HG02759 (cell line): Measurements from ENCODE around the gene ATP2C1.
"Not testable (repeated sequence)": the region's sequence is repeated elsewhere in the genome, so short reads cannot be mapped to it uniquely, and the experiment has no call there.

Experiments
- ATAC-seq: cut with Tn5 transposase; IDR thresholded peaks from one replicate; pipeline ENCODE4 v1.9.1; 2021; ENCODE audit warnings: mild to moderate bottlenecking, moderate library complexity; ENCODE audit not compliant: unreplicated experiment

The ATP2C1 gene

GRCh38 chr3:131031660-131032059, 137.8 kb downstream of the ATP2C1 start:
- ATAC-seq: no peak

- ATAC-seq: peak; percentile 57
These were observed 139.7 kb downstream of the ATP2C1 start for GRCh38 chr3:131033480-131034080.

- no peak for ATAC-seq
These were observed 142.4 kb downstream of the ATP2C1 start for GRCh38 chr3:131036200-131036816.

- no peak for ATAC-seq
These were observed 143.1 kb downstream of the ATP2C1 start for GRCh38 chr3:131036986-131037385.

- no peak for ATAC-seq
These were observed 144.4 kb downstream of the ATP2C1 start for GRCh38 chr3:131038326-131038725.

GRCh38 chr3:131042271-131042985, 148.5 kb downstream of the ATP2C1 start:
- not testable (repeated sequence) for ATAC-seq

- ATAC-seq: no peak
These were observed 153.7 kb downstream of the ATP2C1 start for GRCh38 chr3:131047582-131047981.

GRCh38 chr3:131048030-131048429, 154.1 kb downstream of the ATP2C1 start:
- no peak for ATAC-seq

GRCh38 chr3:131050001-131050400, 156.1 kb downstream of the ATP2C1 start:
- no peak for ATAC-seq

- no peak for ATAC-seq
These were observed 159.4 kb downstream of the ATP2C1 start for GRCh38 chr3:131053043-131053859.
